Omental fat pad (tissue), 4 donors: ENCODE results near the gene OXER1. TPM values are rescaled to one million over a fixed set of nuclear protein-coding genes. Genes with fewer than 3 reads are reported as not detected.

Experiments used
- ATAC-seq: fragments of 150-250 bp; one replicate; pipeline ENCODE4 v1.9.1; 2016; ENCODE audit warnings: mild to moderate bottlenecking, moderate library complexity; ENCODE audit not compliant: low FRiP score
- DNase-seq: peaks from one replicate; pipeline ENCODE4 v3.0.0-alpha.2; 2019; ENCODE audit warnings: low spot score
- CTCF ChIP-seq, 3 donors: fragments of 450-650 bp; IDR thresholded peaks; one replicate each; pipeline ENCODE4 v1.5.1; 2016 to 2017; ENCODE audit warnings: antibody characterized with exemption in 3 of 3, mild to moderate bottlenecking in 3 of 3, moderate library complexity in 2 of 3
- total RNA-seq, 4 donors: library from RNA; depleted of rRNA; stranded (reverse); fragments of >200 nt; gene quantifications; one replicate each; pipeline ENCODE4 v1.1.0, GENCODE V29; 2016

The OXER1 gene
- total RNA-seq, 4 donors from 2014 or later: 0.44 to 0.96 (median 0.65) TPM; not detected in 1

GRCh38 chr2:42770288-42771131, 6.6 kb upstream of the OXER1 start:
- ATAC-seq (no peak), DNase-seq (no peak)
- TF ChIP-seq CTCF (IDR thresholded peaks at IDR 0.05): no peak

- ATAC-seq (no peak), DNase-seq (no peak)
- TF ChIP-seq CTCF (IDR thresholded peaks at IDR 0.05): no peak
These were observed 5.8 kb upstream of the OXER1 start for GRCh38 chr2:42769583-42770287.

DNA sequence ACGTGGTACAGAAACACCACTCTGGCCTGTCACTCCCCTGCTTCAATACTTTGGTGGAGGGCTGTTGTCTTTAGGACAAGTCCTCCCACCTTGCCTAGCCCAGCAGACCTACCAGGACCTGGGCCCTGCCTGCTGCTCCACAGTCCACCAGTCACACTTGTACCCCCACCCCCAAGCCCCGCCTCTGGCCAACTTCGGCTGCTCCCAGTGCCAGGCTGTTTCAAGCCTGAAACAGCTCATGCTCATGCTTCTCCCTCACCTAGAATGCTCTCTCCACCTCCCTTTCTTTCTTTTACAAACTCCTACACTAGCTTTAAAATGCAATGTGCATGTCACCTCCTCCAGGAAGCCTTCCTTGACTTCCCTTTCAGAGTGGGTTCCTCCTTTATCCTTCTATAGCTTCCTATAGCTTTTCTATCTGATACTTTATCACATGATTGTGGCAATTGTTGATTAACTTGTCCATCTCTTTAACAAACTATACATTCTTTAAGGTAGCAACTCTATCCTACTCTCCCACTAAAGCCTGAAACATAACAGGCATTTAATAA, 4.8 kb upstream of the OXER1 start:
- no peak for DNase-seq
- no peak for TF ChIP-seq CTCF (IDR thresholded peaks at IDR 0.05)
- ATAC-seq: no peak

- TF ChIP-seq CTCF (IDR thresholded peaks at IDR 0.05): no peak
- DNase-seq: no peak
- no peak for ATAC-seq
These were observed 4.2 kb upstream of the OXER1 start for GRCh38 chr2:42767899-42768705.

DNA sequence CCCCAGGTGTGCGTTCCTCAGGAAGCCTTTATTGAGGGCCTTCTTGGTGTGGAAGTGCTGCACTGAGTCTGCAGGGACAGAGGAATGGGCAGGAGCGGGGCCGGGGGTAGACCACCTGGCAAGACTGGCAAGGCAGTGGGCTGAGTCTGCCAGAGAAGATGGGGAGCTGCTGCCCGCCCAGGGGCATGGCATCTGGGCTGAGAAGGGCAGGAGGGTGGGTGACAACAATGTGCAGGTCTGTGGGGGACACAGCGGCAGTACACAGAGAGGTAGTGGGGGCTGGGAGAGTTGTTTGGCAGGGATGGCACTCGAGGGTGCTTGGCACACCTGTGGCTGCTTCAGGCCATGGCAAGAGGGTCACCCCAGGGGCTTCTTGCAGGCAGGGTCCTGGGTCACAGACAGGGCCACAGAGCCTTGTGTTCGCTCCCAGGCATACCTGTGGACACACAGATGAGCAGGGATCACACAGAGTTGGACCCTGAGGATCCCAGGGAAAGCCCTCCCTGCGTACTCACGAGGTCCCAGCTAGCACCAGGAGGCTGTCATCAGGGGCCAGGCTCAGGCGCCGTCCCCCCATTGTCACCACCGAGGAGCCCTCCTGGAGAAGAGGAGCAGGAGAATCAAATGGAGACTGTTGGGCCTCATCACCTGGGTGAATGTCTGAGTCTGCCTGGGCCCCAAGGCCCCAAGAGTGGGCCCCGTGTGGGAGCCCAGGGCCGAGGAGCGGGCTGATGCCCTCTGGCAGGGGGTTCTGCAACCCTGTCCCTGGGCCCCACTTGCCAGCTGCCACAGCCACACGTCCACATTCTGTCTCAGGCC, 3.4 kb upstream of the OXER1 start:
- no peak for TF ChIP-seq CTCF (IDR thresholded peaks at IDR 0.05)
- DNase-seq (no peak), ATAC-seq (no peak)

- no peak for ATAC-seq
- TF ChIP-seq CTCF (IDR thresholded peaks at IDR 0.05): no peak
- no peak for DNase-seq
These were observed 1.8 kb upstream of the OXER1 start for GRCh38 chr2:42765686-42766085.
